ENCODE results near the gene RGR.

DNA sequence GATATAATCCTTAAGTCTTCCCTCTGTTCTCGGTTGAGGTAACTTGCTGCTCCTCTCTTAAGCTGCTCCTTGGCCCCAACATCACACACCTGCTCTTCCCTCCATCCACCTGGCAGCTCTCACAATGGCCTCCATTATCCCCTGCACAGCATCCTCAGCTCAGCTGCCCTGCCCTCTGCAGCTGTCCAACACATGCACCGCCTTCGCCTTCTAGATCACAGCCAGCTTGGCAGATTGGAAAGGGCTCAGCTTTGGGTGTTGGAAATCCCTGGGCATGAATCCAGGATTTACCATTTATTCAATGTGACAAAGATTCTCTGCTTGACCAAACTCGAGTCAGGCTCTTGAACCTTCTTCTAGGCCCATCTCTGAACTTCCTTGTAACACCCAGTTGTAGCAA is 20.6 kb downstream of the RGR start:
- TF ChIP-seq, protein P1, sequence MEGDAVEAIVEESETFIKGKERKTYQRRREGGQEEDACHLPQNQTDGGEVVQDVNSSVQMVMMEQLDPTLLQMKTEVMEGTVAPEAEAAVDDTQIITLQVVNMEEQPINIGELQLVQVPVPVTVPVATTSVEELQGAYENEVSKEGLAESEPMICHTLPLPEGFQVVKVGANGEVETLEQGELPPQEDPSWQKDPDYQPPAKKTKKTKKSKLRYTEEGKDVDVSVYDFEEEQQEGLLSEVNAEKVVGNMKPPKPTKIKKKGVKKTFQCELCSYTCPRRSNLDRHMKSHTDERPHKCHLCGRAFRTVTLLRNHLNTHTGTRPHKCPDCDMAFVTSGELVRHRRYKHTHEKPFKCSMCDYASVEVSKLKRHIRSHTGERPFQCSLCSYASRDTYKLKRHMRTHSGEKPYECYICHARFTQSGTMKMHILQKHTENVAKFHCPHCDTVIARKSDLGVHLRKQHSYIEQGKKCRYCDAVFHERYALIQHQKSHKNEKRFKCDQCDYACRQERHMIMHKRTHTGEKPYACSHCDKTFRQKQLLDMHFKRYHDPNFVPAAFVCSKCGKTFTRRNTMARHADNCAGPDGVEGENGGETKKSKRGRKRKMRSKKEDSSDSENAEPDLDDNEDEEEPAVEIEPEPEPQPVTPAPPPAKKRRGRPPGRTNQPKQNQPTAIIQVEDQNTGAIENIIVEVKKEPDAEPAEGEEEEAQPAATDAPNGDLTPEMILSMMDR (IDR thresholded peaks at IDR 0.05 in 2 of 3, conservative IDR thresholded peaks at IDR 0.05 in 1 of 3; ENCODE audit: borderline replicate concordance in 1 of 3, insufficient read depth in 1 of 3, low read depth in 2 of 3, low read length in 2 of 3): no peak
- no peak for TF ChIP-seq SP1 (IDR thresholded peaks at IDR 0.05; ENCODE audit: low read depth)
- TF ChIP-seq, protein P2, sequence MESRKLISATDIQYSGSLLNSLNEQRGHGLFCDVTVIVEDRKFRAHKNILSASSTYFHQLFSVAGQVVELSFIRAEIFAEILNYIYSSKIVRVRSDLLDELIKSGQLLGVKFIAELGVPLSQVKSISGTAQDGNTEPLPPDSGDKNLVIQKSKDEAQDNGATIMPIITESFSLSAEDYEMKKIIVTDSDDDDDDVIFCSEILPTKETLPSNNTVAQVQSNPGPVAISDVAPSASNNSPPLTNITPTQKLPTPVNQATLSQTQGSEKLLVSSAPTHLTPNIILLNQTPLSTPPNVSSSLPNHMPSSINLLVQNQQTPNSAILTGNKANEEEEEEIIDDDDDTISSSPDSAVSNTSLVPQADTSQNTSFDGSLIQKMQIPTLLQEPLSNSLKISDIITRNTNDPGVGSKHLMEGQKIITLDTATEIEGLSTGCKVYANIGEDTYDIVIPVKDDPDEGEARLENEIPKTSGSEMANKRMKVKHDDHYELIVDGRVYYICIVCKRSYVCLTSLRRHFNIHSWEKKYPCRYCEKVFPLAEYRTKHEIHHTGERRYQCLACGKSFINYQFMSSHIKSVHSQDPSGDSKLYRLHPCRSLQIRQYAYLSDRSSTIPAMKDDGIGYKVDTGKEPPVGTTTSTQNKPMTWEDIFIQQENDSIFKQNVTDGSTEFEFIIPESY (IDR thresholded peaks at IDR 0.05; ENCODE audit: extremely low read depth, insufficient replicate concordance, low read length): no peak
- TF ChIP-seq SRF (IDR thresholded peaks at IDR 0.05; ENCODE audit: low read depth): no peak
- no peak for TF ChIP-seq EZH2 (IDR thresholded peaks at IDR 0.05)
- no peak for TF ChIP-seq POLR2A (IDR thresholded peaks at IDR 0.05; ENCODE audit: borderline replicate concordance, extremely low read depth, insufficient read depth, insufficient read length)
- TF ChIP-seq FOSL1 (IDR thresholded peaks at IDR 0.05; ENCODE audit: low read depth): no peak
- TF ChIP-seq EZH2phosphoT487 (IDR thresholded peaks at IDR 0.05; ENCODE audit: borderline replicate concordance): no peak
- no peak for TF ChIP-seq POLR2AphosphoS5 (IDR thresholded peaks at IDR 0.05; ENCODE audit: low read depth, low read length)

Measured in HCT116 (cell line).